ENCODE data around the gene DNAAF5. TPM values are rescaled to one million over a fixed set of nuclear protein-coding genes. Genes with fewer than 3 reads are reported as not detected.

The DNAAF5 gene
- polyA plus RNA-seq, 1 experiment, result 27.0 TPM

GRCh38 chr7:703049-703448 lies 23.4 kb upstream of the DNAAF5 start:
- no peak for TF ChIP-seq CTCF (IDR thresholded peaks at IDR 0.05; ENCODE audit: insufficient read depth, low read depth, low read length)
- POLR2A ChIA-PET, result no interaction called here
- H3K27me3 ChIP-seq (ENCODE audit: control insufficient read depth, insufficient read depth, low read length), result no peaks in the 10 kb centered on the region
- H3K36me3 ChIP-seq (ENCODE audit: control insufficient read depth, insufficient read depth, low read length), result no peaks in the 10 kb centered on the region
- no peak for DNase-seq (ENCODE audit: low read depth)
- CTCF ChIA-PET, result interaction anchor here (1.1 kb wide), 1 partner anchor 370 kb away, joined by 3 read pairs; no protein-coding TSS in a partner anchor
- no peak overlapping the region for H3K4me3 ChIP-seq (ENCODE audit: low read depth, low read length)

GRCh38 chr7:706721-707120 lies 19.8 kb upstream of the DNAAF5 start:
- CTCF ChIA-PET, result no interaction called here
- no peak for DNase-seq (ENCODE audit: low read depth)
- no peak overlapping the region for H3K4me3 ChIP-seq (ENCODE audit: low read depth, low read length)
- no peak for TF ChIP-seq CTCF (IDR thresholded peaks at IDR 0.05; ENCODE audit: insufficient read depth, low read depth, low read length)
- no peaks in the 10 kb centered on the region for H3K36me3 ChIP-seq (ENCODE audit: control insufficient read depth, insufficient read depth, low read length)
- POLR2A ChIA-PET, result interaction anchor here (0.6 kb wide), 1 partner anchor 14 kb away, joined by 6 read pairs; no protein-coding TSS in a partner anchor
- no peaks in the 10 kb centered on the region for H3K27me3 ChIP-seq (ENCODE audit: control insufficient read depth, insufficient read depth, low read length)

- Histone ChIP-seq H3K27me3 (ENCODE audit: control insufficient read depth, insufficient read depth, low read length) (no peaks in the 10 kb centered on the region), H3K4me3 (ENCODE audit: low read depth, low read length) (no peak overlapping the region)
- TF ChIP-seq CTCF (IDR thresholded peaks at IDR 0.05; ENCODE audit: insufficient read depth, low read depth, low read length), result no peak
Observed at GRCh38 chr7:707296-708000, 19.1 kb upstream of the DNAAF5 start.

GRCh38 chr7:710161-710560 lies 16.3 kb upstream of the DNAAF5 start:
- POLR2A ChIA-PET, result no interaction called here
- H3K27me3 ChIP-seq (ENCODE audit: control insufficient read depth, insufficient read depth, low read length), result no peaks in the 10 kb centered on the region; the same call in 1 of the 2 replicates
- no peak overlapping the region for H3K4me3 ChIP-seq (ENCODE audit: low read depth, low read length)
- CTCF ChIA-PET, result interaction anchor here (0.7 kb wide), 1 partner anchor 44 kb away, joined by 3 read pairs; no protein-coding TSS in a partner anchor
- H3K36me3 ChIP-seq (ENCODE audit: control insufficient read depth, insufficient read depth, low read length), result no peaks in the 10 kb centered on the region
- no peak for DNase-seq (ENCODE audit: low read depth)
- TF ChIP-seq CTCF (IDR thresholded peaks at IDR 0.05; ENCODE audit: insufficient read depth, low read depth, low read length), result no peak

More at GRCh38 chr7:707296-708000, 19.1 kb upstream of the DNAAF5 start:
- no peaks in the 10 kb centered on the region for H3K36me3 ChIP-seq (ENCODE audit: control insufficient read depth, insufficient read depth, low read length)
- POLR2A ChIA-PET, result interaction anchor here (0.6 kb wide), 1 partner anchor 15 kb away, joined by 6 read pairs; no protein-coding TSS in a partner anchor
- no peak for DNase-seq (ENCODE audit: low read depth)
- CTCF ChIA-PET, result no interaction called here

- no peak for TF ChIP-seq CTCF (IDR thresholded peaks at IDR 0.05; ENCODE audit: insufficient read depth, low read depth, low read length)
- ChIA-PET CTCF (interaction anchor here (0.7 kb wide), 1 partner anchor 43 kb away, joined by 3 read pairs; no protein-coding TSS in a partner anchor), POLR2A (no interaction called here)
- DNase-seq (ENCODE audit: low read depth), result no peak
- Histone ChIP-seq H3K4me3 (ENCODE audit: low read depth, low read length) (peak overlapping the region; percentile 44), H3K27me3 (ENCODE audit: control insufficient read depth, insufficient read depth, low read length) (no peaks in the 10 kb centered on the region; the same call in 1 of the 2 replicates), H3K36me3 (ENCODE audit: control insufficient read depth, insufficient read depth, low read length) (no peaks in the 10 kb centered on the region)
Observed at GRCh38 chr7:711093-711921, 15.2 kb upstream of the DNAAF5 start.

All from BJ (cell line).